Activated naive CD8-positive, alpha-beta T cell treated with anti-CD3 and anti-CD28 coated beads, Interleukin-2, amount 50 U/mL, for 24 hours (primary cell): ENCODE data around the gene DNAH6.

Source experiments
- ATAC-seq: fragments of 150-1000 bp; cut with Tn5 transposase; one replicate; pipeline ENCODE4 v1.10.0; 2021
- DNase-seq: peaks from one replicate; pipeline ENCODE4 v3.0.0; 2021
- H3K27ac Mint-ChIP-seq: one replicate; pipeline ENCODE4 v1.8.0; 2021; ENCODE audit warnings: mild to moderate bottlenecking, mixed read lengths
- H3K27me3 Mint-ChIP-seq: one replicate; pipeline ENCODE4 v1.8.0; 2021; ENCODE audit warnings: mixed read lengths
- H3K36me3 Mint-ChIP-seq: one replicate; pipeline ENCODE4 v1.8.0; 2021; ENCODE audit warnings: low read depth, mixed read lengths
- H3K4me1 Mint-ChIP-seq: one replicate; pipeline ENCODE4 v1.8.0; 2021; ENCODE audit warnings: mixed read lengths
- H3K4me3 Mint-ChIP-seq: one replicate; pipeline ENCODE4 v1.8.0; 2021; ENCODE audit warnings: mild to moderate bottlenecking, moderate library complexity, mixed read lengths
- H3K9me3 Mint-ChIP-seq: one replicate; pipeline ENCODE4 v1.8.0; 2021; ENCODE audit warnings: mixed read lengths

The DNAH6 gene

GRCh38 chr2:84811839-84812431, 295.6 kb downstream of the DNAH6 start:
- peaks cover 4% of the 10 kb centered on the region for H3K9me3 Mint-ChIP-seq
- DNase-seq (no peak), ATAC-seq (peak; percentile 58)
- no peak overlapping the region for H3K4me3 Mint-ChIP-seq
- H3K27me3 Mint-ChIP-seq, result no peaks in the 10 kb centered on the region
- H3K27ac Mint-ChIP-seq, result no peak overlapping the region
- peaks cover 38% of the 10 kb centered on the region for H3K4me1 Mint-ChIP-seq
- no peaks in the 10 kb centered on the region for H3K36me3 Mint-ChIP-seq

DNA sequence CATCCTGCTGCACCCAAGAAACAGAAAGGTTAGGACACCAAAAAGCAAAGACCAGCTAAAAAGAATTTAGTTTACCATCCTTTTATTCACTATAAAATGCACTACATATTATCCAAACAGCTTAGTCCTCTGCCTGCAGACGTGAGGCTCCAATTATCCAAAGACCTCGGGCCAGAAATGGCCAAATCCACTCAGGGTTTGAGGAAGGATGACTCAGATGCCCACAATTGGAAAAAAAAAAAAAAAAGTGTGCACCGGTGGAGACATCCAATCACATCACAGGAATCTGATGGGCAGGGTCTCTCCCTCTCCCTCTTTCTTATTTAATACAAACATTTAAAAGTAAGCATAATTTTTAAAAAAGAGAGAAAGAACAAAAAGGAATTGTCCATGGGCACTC, 298.8 kb downstream of the DNAH6 start:
- ATAC-seq, result no peak
- peaks cover 4% of the 10 kb centered on the region for H3K9me3 Mint-ChIP-seq
- DNase-seq, result no peak
- H3K27ac Mint-ChIP-seq, result no peak overlapping the region
- H3K27me3 Mint-ChIP-seq, result no peaks in the 10 kb centered on the region
- H3K36me3 Mint-ChIP-seq, result no peaks in the 10 kb centered on the region
- peaks cover 62% of the 10 kb centered on the region for H3K4me1 Mint-ChIP-seq
- no peak overlapping the region for H3K4me3 Mint-ChIP-seq

DNA sequence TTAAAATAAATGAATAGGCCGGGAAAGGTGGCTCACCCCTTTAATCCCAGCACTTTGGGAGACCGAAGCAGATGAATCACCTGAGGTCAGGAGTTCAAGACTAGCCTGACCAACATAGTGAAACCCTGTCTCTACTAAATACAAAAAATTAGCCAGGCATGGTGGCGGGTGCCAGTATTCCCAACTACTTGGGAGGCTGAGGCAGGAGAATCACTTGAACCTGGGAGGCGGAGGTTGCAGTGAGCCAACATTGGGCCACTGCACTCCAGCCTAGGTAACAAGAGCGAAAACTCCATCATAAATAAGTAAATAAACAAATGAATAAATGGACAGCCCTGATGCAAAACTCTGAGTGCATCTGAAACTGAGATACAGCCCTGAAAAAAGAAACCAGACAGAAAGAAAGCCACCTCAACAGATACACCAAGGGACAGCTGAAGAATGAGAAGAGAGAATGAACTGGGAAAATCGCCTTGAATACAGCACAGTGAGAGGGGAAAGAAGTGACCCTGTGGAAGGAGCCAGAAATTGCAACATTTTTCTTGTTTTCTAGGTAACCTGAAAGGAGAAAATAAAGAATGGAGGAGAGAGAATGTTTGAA, 300.2 kb downstream of the DNAH6 start:
- no peaks in the 10 kb centered on the region for H3K9me3 Mint-ChIP-seq
- H3K36me3 Mint-ChIP-seq, result peaks cover 2% of the 10 kb centered on the region
- H3K27me3 Mint-ChIP-seq, result no peaks in the 10 kb centered on the region
- DNase-seq, result no peak
- H3K4me3 Mint-ChIP-seq, result peak overlapping the region; percentile 33
- peak overlapping the region; percentile 67 for H3K27ac Mint-ChIP-seq
- peaks cover 63% of the 10 kb centered on the region for H3K4me1 Mint-ChIP-seq
- ATAC-seq, result no peak

- Mint-ChIP-seq H3K4me1 (peaks cover 58% of the 10 kb centered on the region), H3K36me3 (peaks cover 5% of the 10 kb centered on the region)
- peak; percentile 25 for DNase-seq
These were observed 300.9 kb downstream of the DNAH6 start for GRCh38 chr2:84817239-84817655.

DNA sequence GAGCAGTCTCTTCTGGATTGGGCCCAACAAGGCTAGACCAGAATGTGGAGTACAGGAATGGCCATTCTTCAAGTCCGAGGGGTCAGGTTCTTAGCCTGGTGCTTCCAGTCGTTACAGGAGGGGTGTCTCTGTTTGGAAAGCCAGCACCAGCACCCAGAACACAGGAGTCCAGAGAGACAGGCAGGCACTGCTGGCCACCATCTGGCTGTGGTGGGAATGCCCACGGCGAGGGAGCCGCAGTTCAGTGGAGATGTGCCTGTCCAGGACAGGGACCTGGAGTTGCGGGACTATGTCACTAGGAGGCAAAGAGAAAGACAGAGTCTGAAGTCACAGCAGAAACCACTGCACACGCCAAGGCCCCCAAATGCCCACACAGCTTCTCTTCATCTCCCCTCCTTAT, 305.5 kb downstream of the DNAH6 start:
- peaks cover 35% of the 10 kb centered on the region for H3K4me1 Mint-ChIP-seq

More at GRCh38 chr2:84817239-84817655, 300.9 kb downstream of the DNAH6 start:
- Mint-ChIP-seq H3K27ac (peak overlapping the region; percentile 67), H3K9me3 (no peaks in the 10 kb centered on the region), H3K4me3 (peak overlapping the region; percentile 33), H3K27me3 (no peaks in the 10 kb centered on the region)
- ATAC-seq, result peak; percentile 87

GRCh38 chr2:84823229-84823628, 306.9 kb downstream of the DNAH6 start:
- Mint-ChIP-seq H3K36me3 (peaks cover 33% of the 10 kb centered on the region), H3K4me3 (no peak overlapping the region), H3K27me3 (no peaks in the 10 kb centered on the region), H3K9me3 (no peaks in the 10 kb centered on the region), H3K27ac (no peak overlapping the region), H3K4me1 (peaks cover 25% of the 10 kb centered on the region)
- DNase-seq (no peak), ATAC-seq (no peak)

More for the DNA sequence above, 305.5 kb downstream of the DNAH6 start:
- H3K9me3 Mint-ChIP-seq, result no peaks in the 10 kb centered on the region
- H3K27ac Mint-ChIP-seq, result no peak overlapping the region
- peaks cover 30% of the 10 kb centered on the region for H3K36me3 Mint-ChIP-seq
- no peak overlapping the region for H3K4me3 Mint-ChIP-seq
- no peaks in the 10 kb centered on the region for H3K27me3 Mint-ChIP-seq
- DNase-seq, result no peak
- no peak for ATAC-seq

- Mint-ChIP-seq H3K4me1 (peaks cover 26% of the 10 kb centered on the region), H3K27ac (no peak overlapping the region), H3K36me3 (peaks cover 36% of the 10 kb centered on the region), H3K27me3 (no peaks in the 10 kb centered on the region), H3K9me3 (no peaks in the 10 kb centered on the region), H3K4me3 (no peak overlapping the region)
- ATAC-seq (no peak), DNase-seq (no peak)
These were observed 307.5 kb downstream of the DNAH6 start for GRCh38 chr2:84823788-84824187.

- no peaks in the 10 kb centered on the region for H3K27me3 Mint-ChIP-seq
- no peak overlapping the region for H3K27ac Mint-ChIP-seq
- peaks cover 29% of the 10 kb centered on the region for H3K36me3 Mint-ChIP-seq
- no peak overlapping the region for H3K4me3 Mint-ChIP-seq
- DNase-seq (no peak), ATAC-seq (no peak)
- no peaks in the 10 kb centered on the region for H3K9me3 Mint-ChIP-seq
- H3K4me1 Mint-ChIP-seq, result peaks cover 38% of the 10 kb centered on the region
These were observed 311.8 kb downstream of the DNAH6 start for GRCh38 chr2:84827978-84828575.

DNA sequence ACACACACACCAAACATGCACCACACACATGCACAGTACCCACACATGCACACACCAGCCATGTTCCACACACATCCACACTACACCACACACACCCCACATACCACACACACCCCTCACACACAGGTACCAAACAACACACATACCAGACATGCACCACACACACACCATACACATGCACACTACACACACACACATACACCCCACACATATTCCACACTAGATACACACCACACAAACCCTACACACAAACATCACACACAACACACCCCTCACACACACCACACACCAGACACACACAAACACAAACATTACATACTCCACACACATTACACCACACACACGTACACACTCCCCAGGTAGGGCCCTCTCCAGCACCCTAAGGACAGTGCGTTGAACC, 313.4 kb downstream of the DNAH6 start:
- DNase-seq (no peak), ATAC-seq (no peak)
- Mint-ChIP-seq H3K27me3 (no peaks in the 10 kb centered on the region), H3K36me3 (peaks cover 14% of the 10 kb centered on the region), H3K27ac (no peak overlapping the region), H3K4me3 (no peak overlapping the region), H3K4me1 (peaks cover 52% of the 10 kb centered on the region), H3K9me3 (no peaks in the 10 kb centered on the region)

- no peak overlapping the region for H3K4me3 Mint-ChIP-seq
- peaks cover 15% of the 10 kb centered on the region for H3K36me3 Mint-ChIP-seq
- no peaks in the 10 kb centered on the region for H3K27me3 Mint-ChIP-seq
- no peak for DNase-seq
- H3K4me1 Mint-ChIP-seq, result peaks cover 53% of the 10 kb centered on the region
- no peak overlapping the region for H3K27ac Mint-ChIP-seq
- H3K9me3 Mint-ChIP-seq, result no peaks in the 10 kb centered on the region
- no peak for ATAC-seq
These were observed 313.8 kb downstream of the DNAH6 start for GRCh38 chr2:84830095-84830494.

DNA sequence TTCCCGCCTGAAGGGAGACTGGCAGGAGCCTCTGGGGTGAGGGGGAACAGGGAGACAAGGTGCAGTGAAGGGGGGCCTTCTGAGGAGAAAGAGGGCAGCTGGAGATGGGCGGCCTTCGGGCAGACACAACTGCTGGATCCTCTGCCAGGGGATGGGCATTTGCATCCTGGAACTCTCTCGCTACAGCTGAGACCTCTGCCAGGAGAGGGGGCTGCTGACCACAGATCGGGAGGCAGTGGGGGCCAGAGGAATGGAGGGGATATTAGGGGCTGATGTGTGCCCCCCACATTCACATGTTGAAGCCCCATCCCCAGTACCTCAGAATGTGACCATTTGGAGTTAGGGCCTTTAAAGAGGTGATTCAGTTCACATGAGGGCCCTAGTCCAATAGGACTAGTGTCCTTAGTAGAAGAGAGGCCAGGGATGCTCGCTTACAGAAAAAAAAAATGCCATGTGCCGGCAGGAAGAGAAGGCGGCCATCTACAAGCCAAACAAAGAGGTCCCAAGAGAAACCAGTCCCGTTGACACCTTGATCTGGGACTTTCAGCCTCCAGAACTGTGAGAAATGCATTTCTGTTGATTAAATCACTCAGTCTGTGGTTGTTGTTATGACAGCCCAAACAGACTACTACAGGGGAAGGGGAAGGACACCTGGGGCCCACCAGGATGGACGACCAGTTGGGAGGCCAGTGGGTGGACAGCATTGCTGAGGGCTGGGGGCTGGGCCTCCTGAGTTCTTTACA, 314.6 kb downstream of the DNAH6 start:
- Mint-ChIP-seq H3K27me3 (no peaks in the 10 kb centered on the region), H3K36me3 (peaks cover 17% of the 10 kb centered on the region), H3K4me3 (peak overlapping the region; percentile 24), H3K9me3 (peaks cover 3% of the 10 kb centered on the region), H3K27ac (peak overlapping the region; percentile 84), H3K4me1 (peaks cover 54% of the 10 kb centered on the region)
- ATAC-seq (no peak), DNase-seq (no peak)

GRCh38 chr2:84832772-84833461, 316.6 kb downstream of the DNAH6 start:
- H3K27me3 Mint-ChIP-seq, result no peaks in the 10 kb centered on the region
- H3K4me3 Mint-ChIP-seq, result peak overlapping the region; percentile 69
- peaks cover 12% of the 10 kb centered on the region for H3K9me3 Mint-ChIP-seq
- peaks cover 31% of the 10 kb centered on the region for H3K36me3 Mint-ChIP-seq
- ATAC-seq (peak; percentile 48), DNase-seq (no peak)
- H3K27ac Mint-ChIP-seq, result peak overlapping the region; percentile 84
- peaks cover 60% of the 10 kb centered on the region for H3K4me1 Mint-ChIP-seq

DNA sequence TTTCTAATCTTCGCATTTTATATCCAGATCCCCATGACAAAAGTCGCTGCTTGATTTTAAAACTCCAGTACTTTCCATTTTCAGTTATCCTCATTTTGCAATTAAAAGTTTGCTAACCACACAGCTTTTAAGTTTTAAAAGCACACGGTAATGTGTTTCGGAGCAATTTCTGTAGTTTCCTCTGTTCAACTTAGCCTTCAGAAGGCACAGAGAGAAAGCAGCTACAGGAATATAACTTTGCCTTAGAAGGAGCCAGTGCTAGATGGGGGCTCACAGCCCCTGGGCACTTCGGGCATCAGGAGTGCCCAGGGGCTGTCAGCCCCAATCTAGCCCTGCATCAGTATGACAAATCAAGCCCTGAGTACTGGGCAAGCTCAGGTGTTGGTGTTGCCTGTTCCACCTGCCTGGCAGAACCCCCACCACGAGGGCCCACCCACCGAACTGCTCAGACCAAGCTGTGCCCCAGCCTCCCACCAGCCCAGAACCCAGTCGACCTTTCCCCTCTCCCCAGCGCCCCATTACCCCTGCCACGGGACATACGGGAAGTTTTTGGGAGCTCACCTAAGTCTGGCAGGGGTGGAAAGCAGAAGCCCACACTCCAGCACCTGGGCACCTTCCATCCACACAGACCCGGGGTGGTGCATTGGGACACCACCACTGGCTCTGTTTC, 317.3 kb downstream of the DNAH6 start:
- H3K36me3 Mint-ChIP-seq, result peaks cover 36% of the 10 kb centered on the region

GRCh38 chr2:84836215-84836614, 319.9 kb downstream of the DNAH6 start:
- H3K4me1 Mint-ChIP-seq, result peaks cover 78% of the 10 kb centered on the region

More for the DNA sequence above, 317.3 kb downstream of the DNAH6 start:
- peak overlapping the region; percentile 84 for H3K27ac Mint-ChIP-seq
- no peaks in the 10 kb centered on the region for H3K27me3 Mint-ChIP-seq
- H3K9me3 Mint-ChIP-seq, result peaks cover 12% of the 10 kb centered on the region
- DNase-seq, result no peak
- no peak for ATAC-seq
- H3K4me1 Mint-ChIP-seq, result peaks cover 58% of the 10 kb centered on the region
- H3K4me3 Mint-ChIP-seq, result peak overlapping the region; percentile 69

More at GRCh38 chr2:84836215-84836614, 319.9 kb downstream of the DNAH6 start:
- no peak for ATAC-seq
- no peaks in the 10 kb centered on the region for H3K27me3 Mint-ChIP-seq
- H3K27ac Mint-ChIP-seq, result no peak overlapping the region
- peaks cover 42% of the 10 kb centered on the region for H3K36me3 Mint-ChIP-seq
- H3K4me3 Mint-ChIP-seq, result no peak overlapping the region
- DNase-seq, result no peak
- H3K9me3 Mint-ChIP-seq, result peaks cover 12% of the 10 kb centered on the region
